Right renal pelvis (tissue), 4 donors: ENCODE measurements around the gene CUBN. TPM values are rescaled to one million over a fixed set of nuclear protein-coding genes. Genes with fewer than 3 reads are reported as not detected.

Experiments used
- DNase-seq, 4 donors: peaks; one replicate each; pipeline ENCODE4 v3.0.0-alpha.2; 2013; ENCODE audit warnings: low read depth in 4 of 4, low spot score in 3 of 4, missing footprints in 1 of 4
- polyA plus RNA-seq, 4 donors: library from polyadenylated mRNA; unstranded; fragments of 120-200 nt; gene quantifications; one replicate each; pipeline ENCODE4 v1.2.1, GENCODE V29; 2013; ENCODE audit not compliant: insufficient read length in 4 of 4

Gene CUBN
- polyA plus RNA-seq, 4 donors = 165 to 260 (median 180) TPM

DNA sequence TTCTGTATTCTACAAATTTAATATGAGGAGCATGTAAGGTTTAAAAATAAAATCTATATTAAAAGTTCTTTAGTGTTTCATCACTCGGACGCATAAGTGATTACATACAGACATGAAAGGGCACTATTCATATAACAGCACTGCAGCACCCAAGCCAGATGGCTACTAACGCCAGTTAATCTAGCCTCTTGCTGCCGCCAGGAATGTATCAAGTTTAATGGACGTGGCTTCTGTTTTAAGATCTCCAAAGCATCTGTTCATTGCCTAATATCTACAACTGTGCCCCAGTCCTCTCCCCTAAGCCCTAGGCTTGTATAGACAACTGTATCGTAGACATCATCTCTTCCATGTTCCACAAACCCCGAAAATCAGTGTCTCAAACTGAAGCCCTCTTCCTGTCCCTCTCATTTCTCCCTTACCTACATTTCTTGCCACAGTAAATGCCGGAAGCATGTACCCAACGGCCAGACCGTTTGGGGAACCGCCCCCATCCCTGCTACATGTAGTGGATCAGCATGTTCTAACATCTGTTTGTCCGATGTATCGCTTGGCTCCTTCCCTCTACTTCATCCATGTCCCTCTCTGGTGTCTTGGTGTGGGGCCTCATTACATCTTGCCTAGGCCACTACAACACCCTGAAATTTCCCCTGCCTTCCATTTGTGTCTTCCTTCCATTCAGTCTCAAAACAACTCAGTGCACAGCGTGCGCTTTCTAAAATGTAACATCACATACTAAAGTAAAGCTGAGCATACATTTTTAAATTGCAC lies 164.9 kb downstream of the CUBN start:
- no peak for DNase-seq

- DNase-seq = no peak
These were observed 169.1 kb downstream of the CUBN start for GRCh38 chr10:16960551-16960950.

DNA sequence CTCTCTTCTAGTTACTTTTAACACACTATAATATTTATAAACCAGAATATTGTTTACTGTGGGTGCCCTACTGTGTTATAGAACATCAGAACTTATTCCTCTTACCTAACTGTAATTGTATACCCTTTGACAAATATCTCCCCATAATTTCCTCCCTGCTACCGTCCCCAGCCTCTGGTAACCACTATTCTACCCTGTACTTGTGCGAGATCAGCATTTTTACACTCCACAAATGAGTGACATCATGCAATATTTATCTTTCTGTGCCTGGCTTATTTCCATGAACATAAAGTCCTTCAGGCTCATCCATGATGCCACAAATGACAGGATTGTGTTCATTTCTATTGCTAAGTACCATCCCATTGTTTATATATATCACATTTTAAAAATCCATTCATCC lies 172.6 kb downstream of the CUBN start:
- DNase-seq = no peak

DNA sequence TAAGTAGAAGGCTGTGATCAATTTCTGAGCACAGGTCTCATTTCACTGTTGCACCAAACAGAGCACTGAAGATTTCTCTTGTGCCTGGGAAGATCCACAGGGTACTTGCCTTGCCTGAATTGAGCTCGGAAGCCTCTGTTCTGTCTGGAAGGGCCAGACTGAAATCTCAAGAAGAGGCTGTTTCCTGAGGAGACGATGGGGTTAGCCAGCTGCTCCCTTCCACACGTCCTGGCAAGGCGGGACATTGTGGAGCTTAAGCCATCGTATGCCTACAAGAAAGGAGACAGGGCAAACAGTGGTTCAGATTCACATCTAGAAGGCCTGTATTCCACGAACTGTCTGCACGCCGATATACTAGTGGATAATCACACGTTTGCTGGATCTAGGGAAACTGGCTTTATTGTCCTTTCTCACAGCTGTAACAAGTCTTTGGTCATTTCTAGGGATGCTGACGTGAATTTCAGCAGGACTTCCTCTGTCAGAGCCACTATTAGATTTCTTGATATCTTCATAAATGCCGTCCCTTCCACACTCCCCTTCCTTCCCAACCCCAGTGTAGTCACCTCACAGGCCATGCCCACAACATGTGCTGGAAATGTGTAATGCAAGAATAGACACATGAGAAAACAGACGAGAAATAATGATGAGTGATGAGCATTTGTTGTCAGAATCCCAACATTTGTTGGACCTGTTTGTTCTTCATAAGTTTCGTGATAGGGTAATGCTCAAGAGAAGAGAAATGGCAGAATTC lies 175.2 kb downstream of the CUBN start:
- DNase-seq = no peak

DNA sequence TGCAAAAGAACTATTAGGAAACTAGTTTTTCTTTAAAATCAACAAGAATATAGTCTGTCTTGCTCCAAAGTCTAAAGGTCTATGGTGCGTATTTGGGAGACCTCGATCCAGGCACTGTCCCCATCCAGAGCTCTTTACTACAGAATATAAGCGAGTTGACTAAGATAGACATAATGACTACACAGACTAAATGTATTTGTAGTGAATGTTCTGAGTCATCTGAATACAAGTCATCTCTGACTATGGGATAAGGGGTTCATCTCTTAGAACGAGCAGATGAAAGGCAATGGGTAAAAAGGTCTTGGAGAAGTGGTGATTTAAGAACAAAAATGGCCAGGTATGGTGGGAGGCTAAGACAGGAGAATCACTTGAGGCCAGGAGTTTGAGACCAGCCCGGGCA lies 176.3 kb downstream of the CUBN start:
- no peak for DNase-seq

GRCh38 chr10:16952610-16953009 lies 177.0 kb downstream of the CUBN start:
- DNase-seq = no peak

DNA sequence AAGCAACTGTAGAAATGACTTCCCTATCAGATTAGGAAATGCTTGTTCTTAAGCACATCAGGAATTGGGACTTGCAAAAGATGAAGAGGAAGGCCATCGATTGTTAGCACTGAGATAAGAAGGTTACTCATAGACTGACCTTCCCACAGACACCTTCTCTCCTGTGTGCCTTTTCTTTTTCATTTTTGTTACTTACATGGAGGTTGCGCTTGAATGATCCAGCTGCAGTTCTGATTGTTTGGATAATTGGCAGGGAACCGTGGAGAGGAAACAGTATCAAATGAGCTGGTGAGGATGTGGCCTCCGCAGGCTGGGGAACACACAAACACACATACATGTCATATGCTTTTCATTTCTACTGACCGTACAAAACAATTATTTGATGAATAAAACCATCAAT lies 177.5 kb downstream of the CUBN start:
- no peak for DNase-seq

DNA sequence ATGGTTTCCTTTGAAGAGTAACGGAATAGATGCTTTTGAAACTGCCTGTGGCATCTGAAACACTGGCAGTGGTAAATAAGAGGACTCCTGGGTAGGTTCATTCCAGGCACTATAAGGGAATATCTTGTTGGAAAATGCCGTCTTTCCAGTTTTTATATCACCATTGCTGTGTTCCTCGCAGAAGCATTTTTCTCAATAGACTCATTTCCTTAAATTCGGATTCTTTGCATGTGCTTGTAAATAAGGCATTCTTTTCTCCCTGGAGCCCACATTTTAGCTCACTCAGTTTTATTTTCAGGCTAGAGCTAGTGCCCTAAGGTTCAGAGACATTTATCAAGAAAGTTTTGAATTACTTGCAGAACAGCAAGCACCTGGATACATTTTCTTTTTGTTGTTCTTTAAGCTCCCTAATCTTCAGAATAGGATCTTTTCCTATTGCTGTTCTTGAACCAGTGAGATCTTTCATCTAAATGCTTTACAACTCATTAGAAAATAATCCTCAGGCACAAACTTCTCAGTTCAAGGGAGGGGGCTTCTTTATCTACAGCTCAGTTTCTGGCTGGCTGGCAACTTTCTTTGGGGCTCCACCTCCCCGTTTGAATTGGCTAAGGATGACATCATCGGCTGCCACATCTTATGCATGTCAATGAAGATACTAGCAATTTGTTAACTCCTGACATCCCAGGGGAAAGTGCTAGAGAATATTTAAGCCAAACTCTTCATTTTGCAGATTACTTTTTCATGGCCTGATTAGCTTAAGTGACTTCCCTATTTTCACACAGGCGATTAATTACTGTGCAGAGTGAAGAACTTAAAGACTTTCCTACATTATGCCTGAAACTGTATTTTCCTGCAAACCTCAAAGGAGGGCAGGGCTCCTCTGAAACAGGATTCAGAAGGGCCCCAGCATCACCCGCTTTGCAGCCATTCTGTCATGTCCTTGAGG lies 178.7 kb downstream of the CUBN start:
- DNase-seq = peak in 1 of 4 donors; percentile 69

DNA sequence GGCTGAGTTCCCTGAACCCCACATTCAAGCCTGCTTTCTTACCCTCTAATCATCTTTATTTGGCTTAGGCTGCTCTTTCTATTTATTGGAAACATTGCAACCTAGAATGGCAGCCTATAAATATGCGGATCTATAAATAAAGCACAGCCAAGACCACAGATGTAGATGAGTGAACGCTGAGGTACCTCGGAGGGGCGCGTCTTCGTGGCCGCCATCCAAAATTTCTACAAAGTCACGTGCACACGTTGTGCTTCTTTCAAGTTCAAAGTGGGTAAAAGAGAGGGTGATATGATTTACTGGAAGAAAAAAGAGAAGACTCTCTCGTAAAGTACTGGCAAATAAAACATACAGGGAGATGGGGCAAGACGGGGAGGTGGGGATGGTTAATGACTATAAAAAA lies 179.8 kb downstream of the CUBN start:
- DNase-seq = no peak

- DNase-seq = no peak
These were observed 181.2 kb downstream of the CUBN start for GRCh38 chr10:16948361-16948760.

DNA sequence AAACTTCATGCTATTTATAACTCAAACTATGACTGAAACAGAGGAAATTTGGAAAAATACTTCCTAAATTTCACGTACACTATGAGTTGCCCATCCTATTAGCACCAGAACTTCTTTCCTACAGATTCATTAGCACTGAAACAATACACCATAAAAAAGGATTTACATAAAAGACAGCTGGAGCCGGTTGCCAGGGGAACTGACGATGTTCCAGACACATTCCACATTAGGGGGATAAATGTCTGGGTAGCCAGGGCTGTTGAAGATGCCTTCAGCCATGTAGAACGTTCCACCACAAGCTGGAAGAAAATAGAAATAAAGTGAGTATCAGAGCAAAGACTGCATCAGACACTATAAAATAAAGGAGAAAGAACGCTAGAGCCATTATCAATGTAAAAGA lies 182.5 kb downstream of the CUBN start:
- no peak for DNase-seq

GRCh38 chr10:16945593-16945992 lies 184.0 kb downstream of the CUBN start:
- DNase-seq = no peak

- DNase-seq = no peak
These were observed 184.6 kb downstream of the CUBN start for GRCh38 chr10:16944986-16945385.

GRCh38 chr10:16944402-16944801 lies 185.2 kb downstream of the CUBN start:
- peak in 1 of 4 donors; percentile 48 for DNase-seq

DNA sequence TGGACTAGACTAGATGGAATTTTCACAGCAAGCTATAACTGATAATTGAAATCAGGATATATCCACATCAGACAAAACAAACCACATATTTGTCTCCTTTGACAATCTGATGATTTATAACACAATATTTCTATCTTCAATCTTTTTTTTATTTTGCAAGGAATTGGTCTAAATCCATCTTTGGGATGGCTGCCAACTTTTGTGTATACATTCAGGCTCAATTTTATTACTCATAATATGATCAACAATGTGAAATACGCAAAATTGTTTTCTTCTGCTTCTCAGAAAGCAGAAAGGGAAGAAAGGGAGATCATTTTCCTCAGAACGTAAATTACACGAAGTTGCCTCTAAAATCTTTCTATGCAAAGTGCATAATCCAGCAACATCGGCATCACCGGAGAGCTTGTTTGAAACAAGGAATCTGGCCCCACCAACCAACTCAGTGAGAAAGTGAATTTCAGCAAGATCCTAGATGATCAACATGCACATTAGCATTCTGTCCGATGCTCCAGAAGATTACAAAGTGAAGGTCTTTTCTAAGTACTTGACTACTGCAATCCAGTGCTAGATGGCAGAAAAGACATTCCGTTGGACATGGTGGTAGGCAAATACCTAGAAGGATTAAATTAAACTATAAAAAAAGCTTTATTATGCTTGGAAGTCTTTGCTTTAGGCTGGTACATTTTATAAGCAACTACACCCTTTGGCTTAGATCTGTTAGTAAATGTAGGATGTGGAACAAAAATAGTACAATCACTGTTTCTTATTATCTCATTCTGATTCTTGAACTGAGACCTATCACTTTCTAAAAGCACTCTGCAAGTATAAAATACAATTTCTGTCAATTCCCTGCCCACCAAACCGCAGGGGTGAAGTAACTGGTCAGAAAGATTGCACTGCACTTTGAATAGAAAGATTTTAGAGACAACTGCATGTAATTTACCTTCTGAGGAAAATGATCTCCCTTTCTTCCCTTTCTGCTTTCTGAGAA lies 186.0 kb downstream of the CUBN start:
- no peak for DNase-seq

- DNase-seq = no peak
These were observed 187.1 kb downstream of the CUBN start for GRCh38 chr10:16942381-16943078.

DNA sequence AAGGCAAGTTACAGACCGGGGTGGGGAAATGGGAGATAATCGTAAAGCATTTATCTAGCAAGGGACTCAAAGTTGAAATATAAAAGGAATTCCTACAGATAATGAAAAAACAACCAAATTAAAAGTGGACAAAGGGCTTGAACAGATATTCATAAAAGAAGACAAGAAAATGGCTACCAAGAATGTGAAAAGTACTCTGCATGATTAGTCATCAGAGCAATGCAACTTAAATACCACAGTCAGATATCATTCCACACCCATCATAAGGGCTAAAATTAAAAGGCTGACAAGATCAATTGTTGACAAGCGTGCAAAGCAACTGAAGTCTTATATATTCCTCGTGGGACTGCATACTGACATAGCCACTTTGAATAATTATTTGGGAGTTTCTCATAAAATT lies 187.7 kb downstream of the CUBN start:
- no peak for DNase-seq

GRCh38 chr10:16941067-16941466 lies 188.5 kb downstream of the CUBN start:
- DNase-seq = no peak

GRCh38 chr10:16938952-16939351 lies 190.7 kb downstream of the CUBN start:
- no peak for DNase-seq
